Fibroblast of the conjunctiva (primary cell): ENCODE results near the gene MBNL2.
"Not testable (repeated sequence)": the region's sequence is repeated elsewhere in the genome, so short reads cannot be mapped to it uniquely, and the experiment has no call there.

Experiments used
- DNase-seq: peaks from one replicate; pipeline ENCODE4 v3.0.0-alpha.2; 2010; ENCODE audit warnings: low read depth

The MBNL2 gene

DNA sequence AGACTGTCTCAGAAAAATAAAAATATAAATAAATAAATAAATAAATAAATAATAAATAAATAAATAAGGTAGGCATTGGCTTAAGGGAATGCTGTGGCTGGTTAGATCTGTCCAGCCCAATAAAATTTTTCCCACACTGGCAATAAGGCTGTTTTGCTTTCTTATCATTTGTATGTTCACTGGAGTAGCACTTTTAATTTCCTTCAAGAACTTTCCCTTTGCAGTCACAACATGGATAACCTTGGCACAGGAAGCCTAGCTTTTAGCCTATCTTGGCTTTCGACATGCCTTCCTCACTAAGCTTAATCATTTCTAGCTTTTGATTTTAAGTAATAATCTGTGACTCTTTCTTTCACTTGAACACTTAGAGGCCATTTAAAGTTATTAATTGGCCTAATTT, 129.9 kb downstream of the MBNL2 start:
- not testable (repeated sequence) for DNase-seq

DNA sequence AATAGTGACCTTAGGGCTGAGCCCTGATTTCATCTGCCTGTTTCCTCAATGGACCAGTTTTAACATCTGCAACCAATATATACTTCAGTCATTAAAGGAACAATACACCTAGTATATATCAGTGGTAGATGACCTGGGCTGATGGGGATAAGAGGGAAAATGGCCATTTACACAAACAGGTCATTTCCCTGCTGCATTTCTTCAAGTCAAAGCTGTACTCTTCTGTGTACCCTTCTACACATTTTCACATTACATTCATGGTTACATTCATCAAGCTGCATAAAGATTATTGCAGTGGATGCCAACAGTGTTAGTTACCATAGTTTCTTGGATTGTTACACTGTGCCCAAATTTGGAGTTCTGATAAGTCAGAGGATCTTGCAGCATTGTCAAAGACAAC, 130.7 kb downstream of the MBNL2 start:
- no peak for DNase-seq

DNA sequence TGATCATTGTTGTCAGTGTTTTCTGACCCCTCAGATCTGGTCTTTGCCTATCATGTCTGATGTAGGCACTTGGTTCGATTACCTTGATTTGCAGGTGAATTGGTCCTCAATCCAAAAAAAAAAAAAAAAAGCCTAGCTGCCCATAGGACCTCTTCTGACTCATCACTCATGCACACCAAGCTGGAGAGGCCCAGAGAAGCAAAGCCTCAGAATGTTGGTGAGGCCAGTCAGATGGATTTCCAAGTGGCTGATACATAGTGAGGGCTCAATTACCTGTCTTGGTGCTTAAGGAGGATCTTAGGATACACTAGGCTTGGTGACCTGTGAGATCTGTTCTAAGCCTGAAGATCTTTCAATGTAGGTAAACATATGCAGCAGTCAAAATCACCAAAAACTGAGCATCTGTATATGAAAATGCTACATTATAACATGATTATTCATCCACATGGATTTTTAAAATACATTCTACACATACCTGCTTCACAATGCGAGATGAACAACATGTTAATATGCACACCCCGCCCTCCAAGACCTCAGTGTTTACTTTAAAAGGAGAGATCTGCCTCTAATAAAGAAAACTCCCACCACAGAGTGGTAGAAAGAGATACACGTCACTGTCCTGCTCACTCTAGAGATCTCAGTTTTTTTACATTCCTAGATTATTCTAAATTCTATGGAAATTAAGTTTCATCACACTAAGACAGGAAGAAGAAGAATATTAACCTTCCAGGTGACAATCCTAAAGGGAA, 132.0 kb downstream of the MBNL2 start:
- no peak for DNase-seq

DNA sequence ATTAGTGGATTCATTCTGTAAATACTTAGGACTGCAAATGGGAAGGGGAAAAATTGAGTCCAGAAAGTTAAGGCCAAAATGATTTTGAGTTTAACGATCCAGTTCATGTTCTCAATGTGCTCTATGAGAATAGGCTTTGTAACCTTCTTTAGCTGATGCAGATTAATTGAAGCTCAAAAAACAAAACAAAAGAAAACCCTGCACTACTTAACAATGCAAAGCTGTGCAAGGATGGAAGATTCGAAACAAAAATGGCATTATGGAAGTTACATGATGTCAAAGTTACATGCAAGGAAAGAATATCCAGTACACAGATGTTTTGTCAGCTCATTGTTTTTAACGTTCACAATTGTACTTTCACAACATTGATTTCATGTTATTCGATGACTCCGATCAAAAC, 132.7 kb downstream of the MBNL2 start:
- no peak for DNase-seq

DNA sequence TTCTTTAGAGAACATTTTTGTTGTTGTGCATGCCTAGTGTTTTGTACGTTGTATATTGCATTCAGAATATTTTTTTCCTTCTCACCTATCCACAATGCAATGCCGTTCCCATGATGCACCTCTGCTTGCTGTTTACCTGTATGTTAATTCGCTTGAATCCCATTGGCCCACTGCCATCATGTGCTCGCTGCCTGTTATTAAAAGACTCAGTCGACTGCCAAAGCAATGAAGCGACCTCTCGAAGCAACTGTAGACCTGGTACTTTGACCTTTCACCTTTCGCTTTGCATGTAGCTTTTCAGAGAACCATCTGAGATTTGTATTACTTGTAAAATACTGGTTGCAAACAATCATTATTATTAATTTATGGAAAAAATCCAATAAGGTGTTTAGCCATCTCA, 134.5 kb downstream of the MBNL2 start:
- DNase-seq = no peak

DNA sequence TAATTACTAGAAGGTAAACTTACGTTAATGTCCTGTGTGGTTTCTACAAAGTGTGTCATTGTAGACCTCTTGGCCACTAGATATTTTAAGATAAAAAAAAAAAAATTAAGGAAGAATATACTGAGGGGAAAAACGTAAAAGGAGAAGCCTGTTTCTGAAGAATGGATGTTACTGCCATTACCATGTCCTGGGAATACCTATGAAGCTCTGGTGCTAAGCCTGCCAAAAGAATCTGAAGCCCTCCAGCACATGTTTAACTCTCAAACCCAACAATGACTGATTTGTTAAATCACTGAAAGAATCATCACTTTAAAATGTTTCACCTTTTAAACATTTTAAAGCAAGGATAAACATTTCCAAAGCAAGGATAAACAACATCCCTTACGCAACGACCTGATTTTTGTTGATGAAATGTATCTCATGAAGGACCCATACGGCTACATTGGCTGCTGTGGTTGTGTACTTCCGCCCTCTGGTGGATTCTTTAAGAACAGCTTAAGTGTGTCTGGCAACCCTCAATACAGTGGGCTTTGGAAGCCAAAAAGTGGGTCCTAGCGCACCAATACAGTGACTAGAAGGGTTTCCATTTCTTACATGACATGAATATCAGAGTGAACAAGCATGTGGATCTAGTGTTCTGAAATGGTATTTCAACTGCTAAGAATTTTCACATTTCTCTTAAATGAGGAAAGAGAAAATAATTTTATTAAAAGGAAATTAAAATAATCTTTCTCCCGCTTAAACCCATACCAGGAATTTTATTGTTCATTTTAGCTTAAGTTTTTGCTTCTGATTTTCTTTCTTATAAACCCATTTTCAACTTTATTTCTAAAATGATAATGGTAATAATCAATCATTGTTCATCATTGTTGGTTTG, 137.3 kb downstream of the MBNL2 start:
- DNase-seq = peak; percentile 70

DNA sequence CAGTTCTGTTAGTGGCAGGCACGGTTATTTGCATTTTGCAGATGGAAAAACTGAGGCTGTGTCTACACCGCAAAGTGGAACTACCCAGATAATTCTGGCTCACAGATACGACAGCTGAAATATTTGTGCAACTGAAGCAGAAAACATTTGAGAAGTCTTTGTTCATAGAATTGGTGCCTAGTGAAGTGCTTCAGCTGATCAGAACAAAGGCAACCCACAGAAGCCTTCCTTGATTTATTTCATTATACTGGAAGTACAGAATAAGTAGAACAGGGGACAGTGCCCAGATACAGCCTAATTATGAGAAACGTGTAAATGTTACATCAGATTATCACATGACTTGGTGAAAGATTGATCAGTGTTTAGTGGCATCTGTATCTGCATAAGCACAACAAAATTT, 138.5 kb downstream of the MBNL2 start:
- DNase-seq = no peak

DNA sequence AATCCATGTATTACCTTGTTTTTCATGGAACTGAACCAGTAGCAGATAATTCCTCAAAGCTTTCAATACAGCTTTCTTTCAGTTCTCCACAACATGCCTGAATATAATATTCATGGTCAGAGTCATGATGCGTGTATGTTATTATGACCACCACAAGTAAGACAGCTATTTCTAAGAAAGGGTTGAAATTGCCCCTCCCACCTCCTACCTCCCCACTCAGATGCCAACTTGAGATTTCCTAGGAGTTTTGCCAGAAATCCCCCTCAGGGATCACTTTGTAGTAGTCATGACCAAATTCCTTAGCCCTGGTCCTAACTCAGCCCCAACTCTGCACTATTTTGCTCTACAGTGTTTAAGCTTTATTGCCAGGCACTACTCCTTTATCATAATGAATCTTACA, 141.9 kb downstream of the MBNL2 start:
- DNase-seq = no peak

DNA sequence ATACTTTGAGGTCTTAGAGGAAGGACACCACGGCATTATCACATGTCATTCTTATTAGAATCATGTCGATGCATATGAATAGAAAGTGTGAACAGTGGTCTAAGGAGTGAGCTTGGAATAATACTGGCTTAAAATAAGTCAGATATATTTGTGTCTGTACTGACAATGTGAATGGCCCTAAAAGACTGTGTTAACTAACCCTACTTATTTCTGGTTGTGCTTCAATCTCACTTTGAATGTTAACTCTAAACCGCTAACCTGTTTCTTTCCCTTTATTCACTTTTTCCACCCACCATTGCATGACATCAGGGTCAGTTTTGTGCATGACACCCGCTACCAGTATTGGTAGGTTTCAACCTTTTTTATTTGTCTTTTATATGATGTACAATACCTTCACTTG, 142.7 kb downstream of the MBNL2 start:
- no peak for DNase-seq

DNA sequence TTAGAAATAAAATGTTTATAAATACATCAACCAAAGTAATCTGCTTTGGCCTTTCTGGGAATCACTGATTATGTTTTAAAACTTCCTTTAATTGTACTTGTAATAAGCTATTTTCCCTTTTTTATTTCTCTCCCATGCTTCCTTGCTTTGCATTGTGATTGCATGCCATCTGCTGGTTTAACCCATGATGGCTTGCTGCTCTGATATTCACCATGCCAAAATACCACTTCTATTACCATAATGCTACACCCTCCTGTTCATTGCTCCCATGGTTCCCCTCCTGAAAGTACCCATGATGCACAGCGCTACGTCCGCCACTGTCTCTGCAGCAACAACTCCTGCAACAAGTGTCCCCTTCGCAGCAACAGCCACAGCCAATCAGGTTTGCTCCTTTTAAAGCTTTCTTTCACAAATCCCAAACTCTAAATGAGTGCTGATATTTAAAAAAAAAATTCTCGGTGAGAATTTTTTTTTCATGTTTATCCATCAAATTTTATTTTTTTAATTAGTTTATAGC, 144.1 kb downstream of the MBNL2 start:
- no peak for DNase-seq

DNA sequence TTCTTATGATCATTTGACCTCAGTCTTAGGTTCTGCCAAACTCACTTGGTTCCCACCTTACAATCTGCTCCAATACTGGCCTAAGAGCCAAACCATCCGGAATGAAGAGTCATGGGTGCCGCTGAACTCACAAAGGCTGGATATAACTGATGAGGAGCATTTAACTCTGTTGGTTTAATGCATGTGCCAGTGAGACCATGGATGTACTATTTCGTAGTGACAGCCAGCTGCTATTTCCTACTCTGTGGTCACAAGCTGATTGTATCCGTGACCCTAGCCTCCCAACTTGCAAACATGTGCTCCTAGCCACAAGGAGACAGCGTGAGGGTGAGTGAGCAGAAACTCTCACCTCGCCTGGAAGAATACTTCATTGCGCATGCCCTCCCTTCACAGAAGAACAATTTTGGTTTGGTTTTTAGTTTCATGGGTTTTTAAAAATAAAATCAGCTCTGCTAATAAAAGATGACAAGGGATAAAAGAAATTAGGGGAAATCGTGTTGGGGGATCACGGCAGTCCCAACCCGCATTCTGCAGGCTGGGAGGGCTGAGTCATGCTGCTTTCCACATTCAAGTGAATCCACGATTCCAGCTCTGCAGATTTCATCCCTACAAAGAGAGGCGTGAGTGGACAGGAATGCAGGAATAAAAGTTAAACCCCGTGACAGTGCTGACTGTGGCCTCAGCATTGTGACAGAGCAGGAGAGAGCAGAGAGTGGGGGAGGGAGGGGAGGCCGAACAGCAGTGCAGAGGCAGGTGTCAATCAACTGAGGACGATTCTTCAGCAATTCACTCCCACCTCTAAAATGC, 145.1 kb downstream of the MBNL2 start:
- no peak for DNase-seq

DNA sequence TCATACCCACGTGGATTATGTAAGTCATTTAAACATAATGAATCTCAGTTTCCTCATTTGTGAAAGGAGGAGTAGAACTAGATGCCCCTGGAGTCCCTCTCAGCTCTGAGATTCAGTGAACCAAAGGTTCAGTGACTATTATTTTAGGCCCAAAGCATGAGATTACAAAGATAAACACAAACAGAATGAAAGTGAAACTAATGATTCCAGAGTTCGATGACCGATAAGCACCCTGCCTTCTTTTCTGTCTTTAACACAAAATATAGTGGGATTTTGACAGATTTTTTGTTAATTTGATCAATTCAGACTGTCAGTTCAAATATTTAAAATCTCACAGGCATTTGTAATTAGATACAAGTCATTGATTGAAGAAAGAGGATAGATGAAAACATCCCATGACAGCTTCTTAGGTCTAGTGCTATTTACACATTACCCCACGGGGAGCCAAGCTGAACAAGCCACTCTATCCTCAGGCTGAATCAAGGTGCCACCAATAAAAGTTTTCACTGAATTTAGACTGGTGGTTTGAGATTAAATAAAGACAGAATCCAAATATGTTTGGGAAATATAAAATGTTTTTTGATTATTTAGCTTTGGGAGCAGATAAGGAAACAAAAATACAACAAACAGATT, 147.2 kb downstream of the MBNL2 start:
- DNase-seq = no peak

DNA sequence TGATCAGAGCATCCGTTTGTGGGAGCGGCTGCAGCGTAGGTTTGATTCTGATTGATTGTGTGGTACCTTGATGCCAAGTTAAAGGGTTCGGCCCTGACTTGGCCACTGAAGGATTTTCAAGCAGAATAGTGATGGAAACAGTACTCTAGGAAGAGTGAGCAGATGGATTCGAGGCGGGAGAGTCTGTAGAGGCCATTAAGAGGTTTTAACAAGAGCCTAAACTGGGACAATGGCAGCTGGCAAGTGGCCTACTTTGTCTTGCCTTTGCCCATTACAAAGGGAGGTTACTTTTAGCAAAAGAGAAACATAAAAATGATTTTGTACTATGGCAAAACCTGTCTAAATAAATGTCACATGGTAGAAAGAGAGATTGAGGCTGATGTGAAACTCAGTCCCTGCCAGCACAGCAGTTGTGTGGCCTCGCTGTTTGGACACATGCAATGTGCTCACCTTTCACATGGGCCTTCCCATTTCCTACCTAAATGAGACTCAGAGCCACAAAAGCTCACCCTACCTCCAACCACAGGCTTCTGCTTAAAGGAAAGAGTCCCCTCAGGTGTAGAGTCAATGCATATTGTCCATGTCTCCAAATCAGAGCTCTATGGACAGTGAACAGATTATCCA, 149.5 kb downstream of the MBNL2 start:
- no peak for DNase-seq

DNA sequence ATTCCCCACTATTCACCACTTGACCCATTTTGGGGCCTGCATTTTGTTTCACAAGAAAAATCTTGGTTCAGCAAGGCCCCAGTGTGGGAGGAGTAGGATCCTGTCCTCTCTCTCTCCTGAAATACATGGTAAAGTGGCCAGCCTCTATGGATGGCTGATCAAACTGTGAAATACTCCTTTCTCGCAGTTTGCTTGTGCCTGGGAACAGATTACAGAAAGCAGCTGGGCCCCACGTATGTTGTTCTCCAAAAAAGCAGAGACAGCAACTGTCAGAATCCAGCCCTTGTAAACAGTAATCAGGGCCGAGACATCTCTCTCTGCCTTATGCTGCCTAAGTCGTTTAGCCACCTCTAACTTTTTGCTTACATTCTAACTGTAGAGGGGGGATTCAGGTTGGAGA, 150.8 kb downstream of the MBNL2 start:
- DNase-seq = no peak

DNA sequence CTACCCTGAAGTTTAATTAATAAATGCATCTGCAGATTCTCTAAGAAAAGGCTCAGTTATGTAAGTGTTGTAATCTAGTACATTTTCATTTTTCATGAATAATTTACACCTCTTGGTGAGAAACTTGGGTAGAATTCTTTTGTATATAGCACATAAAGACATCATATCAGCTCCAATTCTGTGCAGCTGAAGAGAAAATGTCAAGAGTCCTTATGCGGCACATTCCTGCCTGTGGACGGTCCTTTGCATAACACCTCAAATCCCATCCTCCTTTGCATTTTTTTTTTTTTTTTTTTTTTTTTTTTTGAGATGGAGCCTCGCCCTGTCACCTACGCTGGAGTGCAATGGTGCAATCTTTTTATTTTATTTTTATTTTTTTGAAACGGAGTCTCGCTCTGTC, 151.7 kb downstream of the MBNL2 start:
- no peak for DNase-seq

DNA sequence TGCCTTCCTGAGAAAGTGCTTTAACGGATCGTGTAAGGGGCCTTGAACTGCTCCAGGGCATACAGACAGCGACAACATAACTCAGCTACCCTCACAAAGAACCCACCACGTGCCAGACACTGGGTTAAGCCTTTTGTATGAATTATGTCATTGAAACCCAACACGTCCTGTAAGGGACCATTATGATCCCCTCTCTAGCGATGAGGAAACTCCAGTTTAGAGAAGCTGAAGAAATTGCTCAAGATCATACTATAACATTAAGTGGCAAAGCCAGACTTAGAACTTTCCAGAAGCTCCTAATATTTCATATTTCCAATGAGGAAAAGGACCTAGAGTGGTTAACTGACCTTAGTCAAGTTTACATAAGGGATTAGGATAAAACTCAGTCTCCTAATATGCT, 154.8 kb downstream of the MBNL2 start:
- no peak for DNase-seq

DNA sequence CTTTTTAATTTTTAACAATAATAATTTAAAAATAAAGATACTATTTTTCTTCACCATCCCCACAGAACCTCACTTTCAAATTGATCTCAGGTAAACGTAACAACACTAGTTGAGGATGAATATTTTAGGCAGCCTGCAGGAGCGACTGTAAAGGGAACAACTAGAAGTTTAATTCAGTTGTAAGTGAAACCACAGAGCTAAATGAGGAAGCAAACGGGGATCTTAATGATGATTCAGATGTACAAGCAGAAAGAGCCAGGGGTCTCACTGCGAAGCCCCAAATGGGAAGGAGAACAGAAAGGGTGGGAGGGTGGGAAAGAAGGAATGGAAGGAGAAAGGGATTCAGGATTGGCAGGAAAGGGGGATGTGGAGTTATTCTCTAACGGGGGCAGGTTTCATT, 157.3 kb downstream of the MBNL2 start:
- DNase-seq = no peak

DNA sequence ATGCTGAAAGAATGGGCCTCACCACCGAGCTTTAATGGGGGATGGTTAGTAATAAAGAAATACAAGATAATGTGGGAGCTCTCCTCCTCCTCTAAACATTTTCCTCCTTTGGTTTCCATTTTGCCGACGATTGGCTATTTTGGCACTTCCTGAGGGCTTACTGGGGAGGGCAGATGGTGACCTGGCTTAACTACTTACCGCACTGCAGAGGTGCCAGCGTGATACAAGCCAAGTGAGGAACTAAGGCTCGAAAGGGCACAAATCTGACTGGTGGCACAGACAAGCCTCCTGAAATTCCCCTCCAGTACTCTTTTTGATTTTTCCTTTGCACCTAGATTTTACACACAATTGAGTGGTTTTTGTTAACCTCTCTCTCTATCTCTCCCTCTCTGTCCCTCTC, 158.6 kb downstream of the MBNL2 start:
- DNase-seq = no peak

DNA sequence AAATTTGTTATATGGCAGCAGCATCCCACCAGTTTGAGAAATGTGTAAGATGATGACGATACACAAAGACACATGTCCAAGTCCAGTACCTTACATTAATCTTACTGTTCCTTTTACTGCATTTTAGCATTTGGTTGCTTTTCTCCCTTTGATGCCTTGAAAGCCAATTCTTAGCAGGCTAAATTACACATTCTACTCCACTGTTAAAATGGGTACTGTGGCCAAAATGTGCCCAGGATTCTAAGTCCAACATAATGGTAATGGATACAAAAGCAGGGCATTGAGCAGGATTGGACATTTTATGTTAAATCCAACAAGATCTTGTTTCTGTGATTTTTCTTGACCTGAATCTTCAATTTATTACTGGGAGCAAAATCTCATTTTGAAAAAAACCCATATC, 159.1 kb downstream of the MBNL2 start:
- DNase-seq = no peak

DNA sequence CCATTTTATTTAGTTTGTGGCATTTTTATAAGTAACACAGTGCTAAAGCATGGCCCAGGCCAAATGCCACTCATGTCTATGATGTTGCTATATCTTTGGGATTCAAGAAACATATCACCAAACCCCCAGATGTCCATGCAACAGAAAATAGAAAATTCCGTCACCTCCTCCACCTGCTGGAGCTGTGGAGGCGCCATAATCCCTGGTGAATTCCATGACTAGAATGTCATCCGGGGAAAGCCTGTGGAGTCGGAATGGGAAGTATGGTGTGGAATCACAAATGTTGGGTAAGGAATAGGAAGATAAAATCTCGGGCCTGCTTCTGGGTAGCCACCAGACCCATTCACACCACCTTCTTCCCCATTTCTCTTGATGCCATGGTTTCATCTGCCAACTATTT, 160.1 kb downstream of the MBNL2 start:
- no peak for DNase-seq

DNA sequence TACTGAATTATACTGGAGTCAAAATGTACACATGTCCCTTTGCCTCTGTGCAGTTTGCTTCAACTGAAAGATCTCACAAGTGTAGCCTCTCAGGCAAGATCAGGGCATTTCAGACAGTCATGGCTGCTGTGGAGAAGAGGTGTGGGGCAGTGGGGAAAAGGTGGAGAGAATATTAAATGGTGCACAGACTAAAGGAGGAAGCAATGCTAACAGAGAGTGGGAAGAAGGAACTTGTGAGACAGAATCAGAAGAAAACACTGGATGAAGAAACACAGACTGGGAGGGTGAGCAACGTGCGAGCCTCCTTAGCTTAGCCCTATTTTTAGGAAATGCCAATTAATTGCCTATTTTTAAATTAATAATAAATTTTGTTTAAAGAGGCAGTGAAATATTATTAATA, 162.2 kb downstream of the MBNL2 start:
- DNase-seq = no peak

DNA sequence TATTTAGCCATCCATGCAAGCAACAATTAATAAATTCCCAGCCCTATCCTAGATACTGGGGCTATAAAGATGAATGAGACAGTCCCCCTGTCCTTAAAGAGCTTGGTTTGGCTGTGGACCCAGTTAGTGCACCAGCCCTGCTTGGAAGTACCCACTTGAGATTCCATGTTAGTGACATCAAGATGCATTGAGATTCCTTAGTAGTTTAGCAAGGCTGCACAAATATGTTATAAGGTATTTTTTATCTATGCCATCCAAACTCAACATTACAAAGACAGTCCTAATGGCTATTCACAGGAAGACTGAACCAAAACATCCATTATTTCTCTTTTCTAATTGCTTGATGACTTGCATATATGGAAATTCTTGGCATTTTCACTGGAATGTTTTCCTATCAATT, 163.0 kb downstream of the MBNL2 start:
- DNase-seq = no peak
